ENCODE results near the gene DAZAP2. TPM values are rescaled to one million over a fixed set of nuclear protein-coding genes. Genes with fewer than 3 reads are reported as not detected.

Gene DAZAP2
- total and polyA plus RNA-seq, 9 of the 15 experiments (the other 6 are each of a cell fraction or from before 2014, with no cell fraction given): 116 to 668 (median 227) TPM

- TSS peak; percentile 78 for BruUV-seq (replicated peaks)
- Histone ChIP-seq H4K20me1 (replicated peaks; ENCODE audit: control insufficient read depth, insufficient read depth, low read length) (no peaks in the 10 kb centered on the region), H3K4me2 (ENCODE audit: insufficient read depth, low read length) (peak within 1 kb of the TSS; percentile 91), H3K4me3 (peak within 1 kb of the TSS; percentile 71), H3K27me3 (ENCODE audit: control insufficient read depth in 2 of 2, insufficient read depth in 2 of 2, low read length in 2 of 2) (no peaks in the 10 kb centered on the region), H3K9ac (ENCODE audit: insufficient read depth in 1 of 2, low read depth in 2 of 2, low read length in 2 of 2) (peak within 1 kb of the TSS; percentile 91 to 99), H3K4me1 (replicated peaks in 1 of 2; ENCODE audit: control insufficient read depth in 2 of 2, insufficient read depth in 2 of 2, low read length in 2 of 2) (peaks cover 21 to 22% of the 10 kb centered on the region in 2 experiments; a peak in 4 of 5 replicates), H3K9me3 (replicated peaks; ENCODE audit: control insufficient read depth, insufficient read depth, low read depth, low read length) (no peaks in the 10 kb centered on the region), H3K36me3 (ENCODE audit: control insufficient read depth, insufficient read depth, low read length) (no peaks in the 10 kb centered on the region), H3K27ac (ENCODE audit: extremely low read depth, low read depth, low read length) (peak within 1 kb of the TSS; percentile 90), H2AFZ (ENCODE audit: low read depth, low read length) (peak within 1 kb of the TSS; percentile 86), H3K9me1 (ENCODE audit: control insufficient read depth, insufficient read depth, low read length) (no peaks in the 10 kb centered on the region), H3K79me2 (ENCODE audit: control insufficient read depth, insufficient read depth, low read length) (peaks cover 22% of the 10 kb centered on the region)
- DNase-seq (ENCODE audit: extremely low read depth in 1 of 4, low spot score in 3 of 4) (peak; percentile 90 to 93 (median 93)), FAIRE-seq (peak; percentile 72), ATAC-seq (peak; percentile 90)
- intact Hi-C loops (cut with micrococcal nuclease): loop anchor here (2.0 kb wide), 1 partner anchor 21 kb away; the partner anchor contains the start of gene DAZAP2
- in situ Hi-C loops (cut with MboI): no loop called here
- 1% methylated on average over 22 of the region's 35 CpGs for WGBS (ENCODE audit: insufficient coverage, low coverage, missing lambda C conversion rate)
- CTCF ChIA-PET (ENCODE audit: low intra/inter-chr PET ratio): interaction anchor here (0.6 kb wide), 1 partner anchor 1244 kb away, joined by 4 read pairs; no protein-coding TSS in a partner anchor
- POLR2A ChIA-PET: interaction anchor here (0.5 to 3.0 kb wide), 23 partner anchors 8 to 700 kb away, joined by 3 to 15 read pairs (median 3); partner anchors contain the start of genes CSRNP2, DAZAP2 and SLC11A2
- TF ChIP-seq ZNF561 (CRISPR knock-in tag; conservative IDR thresholded peaks at IDR 0.05): no peak
- peak; percentile 57 for TF ChIP-seq POLR2B (IDR thresholded peaks at IDR 0.05; ENCODE audit: low read depth, partially characterized antibody)
- peak; percentile 83 for TF ChIP-seq EP400 (IDR thresholded peaks at IDR 0.05)
- TF ChIP-seq TAF9B (IDR thresholded peaks at IDR 0.05; ENCODE audit: partially characterized antibody): peak; percentile 32
- TF ChIP-seq ZNF212 (CRISPR knock-in tag; IDR thresholded peaks at IDR 0.05): 0 out of 2 replicates have a peak, but pooled peaks have one; percentile 20
- peak; percentile 32; the same call in 1 of the 2 replicates for TF ChIP-seq CHD2 (IDR thresholded peaks at IDR 0.05; ENCODE audit: low read depth, low read length)
- TF ChIP-seq HMGN3 (IDR thresholded peaks at IDR 0.05; ENCODE audit: borderline replicate concordance, extremely low read depth, insufficient read length, low read depth, low read length): peak; percentile 57
- TF ChIP-seq WHSC1 (IDR thresholded peaks at IDR 0.05; ENCODE audit: low read length): no peak
- TF ChIP-seq POLR2A (conservative IDR thresholded peaks at IDR 0.05): peak; percentile 72
- TF ChIP-seq ATF4 (CRISPR knock-in tag; IDR thresholded peaks at IDR 0.05): peak; percentile 53; the same call in 1 of the 2 replicates
- 0 out of 2 replicates have a peak, but pooled peaks have one; percentile 47 for TF ChIP-seq ZNF583 (CRISPR knock-in tag; IDR thresholded peaks at IDR 0.05)
- no peak for TF ChIP-seq IRF1 (CRISPR knock-in tag; IDR thresholded peaks at IDR 0.05; ENCODE audit: borderline replicate concordance)
- TF ChIP-seq GMEB1 (CRISPR knock-in tag; IDR thresholded peaks at IDR 0.05): 0 out of 2 replicates have a peak, but pooled peaks have one; percentile 19
- no peak for TF ChIP-seq CCAR2 (IDR thresholded peaks at IDR 0.05; ENCODE audit: low read depth, low read length)
- no peak for TF ChIP-seq ATF1 (CRISPR knock-in tag; IDR thresholded peaks at IDR 0.05)
- 0 out of 2 replicates have a peak, but pooled peaks have one; percentile 9 for TF ChIP-seq ATF1 (tag; IDR thresholded peaks at IDR 0.05)
- TF ChIP-seq POLR2G (IDR thresholded peaks at IDR 0.05; ENCODE audit: low read depth, low read length): peak; percentile 72
- TF ChIP-seq ZNF75A (CRISPR knock-in tag; IDR thresholded peaks at IDR 0.05): no peak
- TF ChIP-seq RNF2 (IDR thresholded peaks at IDR 0.05): 0 out of 2 replicates have a peak, but pooled peaks have one; percentile 19
- no peak for TF ChIP-seq COPS2 (conservative IDR thresholded peaks at IDR 0.05)
- 0 out of 2 replicates have a peak, but pooled peaks have one; percentile 65 for TF ChIP-seq BRD4 (IDR thresholded peaks at IDR 0.05)
- TF ChIP-seq MCM3 (IDR thresholded peaks at IDR 0.05): no peak
Measured at GRCh38 chr12:51217968-51218606, 20.5 kb upstream of the DAZAP2 start, which contains the start of gene POU6F1. Gene POU6F1 (minus strand): TSS chr12:51218062. CDS start chr12:51206836, 11,226 bp downstream.

Data from K562 (cell line).